ENCODE results near the gene PIGK. TPM values are rescaled to one million over a fixed set of nuclear protein-coding genes. Genes with fewer than 3 reads are reported as not detected.

The PIGK gene
- total RNA-seq, 1 experiment from 2014 or later: 23.3 TPM

DNA sequence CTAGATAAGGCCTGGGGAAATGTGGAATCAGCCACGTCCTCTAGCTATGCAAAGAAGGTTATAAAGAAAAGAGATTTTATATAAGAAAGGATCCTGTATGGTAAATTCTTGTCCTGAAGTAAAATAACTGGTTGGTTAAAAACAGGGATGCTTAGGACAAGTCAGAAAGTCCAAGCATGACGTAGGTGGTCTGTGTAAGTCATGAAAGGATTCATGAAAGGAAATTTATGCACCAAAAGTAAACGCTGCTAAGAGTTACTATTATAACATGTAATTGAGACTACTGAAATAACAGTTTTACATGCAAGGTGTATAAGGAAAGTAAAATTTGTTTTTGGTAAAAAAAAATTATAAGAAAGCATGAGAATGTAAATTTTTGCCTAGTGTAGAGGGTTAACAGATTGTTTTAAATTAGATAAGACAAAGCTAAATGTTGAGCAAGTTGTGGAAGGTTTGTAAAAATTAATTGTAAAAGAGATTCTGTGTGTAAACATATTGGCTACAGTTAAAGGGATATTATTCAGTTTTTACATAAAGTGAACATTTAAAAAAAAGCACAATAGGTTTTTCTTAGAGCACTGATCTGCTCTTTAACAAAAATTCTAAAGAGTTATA lies 43.9 kb downstream of the PIGK start:
- Histone ChIP-seq H3K4me2 (ENCODE audit: low read length) (no peak overlapping the region), H3K27me3 (ENCODE audit: insufficient read depth, low read length) (no peaks in the 10 kb centered on the region), H3K27ac (ENCODE audit: low read depth, low read length) (no peak overlapping the region), H3K36me3 (ENCODE audit: control insufficient read depth in 1 of 2, insufficient read depth in 2 of 2, low read length in 2 of 2) (no peaks in the 10 kb centered on the region), H3K9me3 (ENCODE audit: control insufficient read depth in 1 of 2, insufficient read depth in 1 of 2, low read depth in 1 of 2, low read length in 2 of 2) (peaks cover 0 to 7% of the 10 kb centered on the region in 2 experiments; a peak in 2 of 4 replicates), H3K4me3 (replicated peaks in 1 of 2; ENCODE audit: low read depth in 1 of 2, low read length in 2 of 2) (no peak overlapping the region), H3K9me2 (ENCODE audit: insufficient read depth) (no peaks in the 10 kb centered on the region), H2AFZ (ENCODE audit: low read depth, low read length, poor library complexity, severe bottlenecking) (no peak overlapping the region), H3K4me1 (ENCODE audit: control insufficient read depth in 1 of 2, insufficient read depth in 2 of 2, low read length in 2 of 2) (no peaks in the 10 kb centered on the region), H4K20me1 (ENCODE audit: insufficient read depth) (no peaks in the 10 kb centered on the region), H3K9ac (ENCODE audit: low read length) (no peak overlapping the region), H3K79me2 (ENCODE audit: insufficient read depth, low read length) (no peaks in the 10 kb centered on the region)
- ChIA-PET POLR2A (no interaction called here), RAD21 (ENCODE audit: low non-redundant PET in 1 of 2, low total read pairs in 2 of 2, uncharacterized antibody in 2 of 2, unreplicated experiment in 2 of 2) (no interaction called here), CTCF (no interaction called here)
- TF ChIP-seq CBX3 (IDR thresholded peaks at IDR 0.05; ENCODE audit: low read depth) (peak; percentile 51; the same call in 1 of the 2 replicates), ELF1 (IDR thresholded peaks at IDR 0.05; ENCODE audit: borderline replicate concordance, low read depth) (no peak), POLR2A (IDR thresholded peaks at IDR 0.05; ENCODE audit: borderline replicate concordance, extremely low read depth, insufficient read depth, insufficient read length) (no peak), FOSL1 (IDR thresholded peaks at IDR 0.05; ENCODE audit: low read depth) (no peak), EZH2phosphoT487 (IDR thresholded peaks at IDR 0.05; ENCODE audit: borderline replicate concordance) (no peak), ZFX (IDR thresholded peaks at IDR 0.05) (no peak), JUND (IDR thresholded peaks at IDR 0.05) (no peak), EZH2 (IDR thresholded peaks at IDR 0.05) (no peak)
- TF ChIP-seq, protein P1, sequence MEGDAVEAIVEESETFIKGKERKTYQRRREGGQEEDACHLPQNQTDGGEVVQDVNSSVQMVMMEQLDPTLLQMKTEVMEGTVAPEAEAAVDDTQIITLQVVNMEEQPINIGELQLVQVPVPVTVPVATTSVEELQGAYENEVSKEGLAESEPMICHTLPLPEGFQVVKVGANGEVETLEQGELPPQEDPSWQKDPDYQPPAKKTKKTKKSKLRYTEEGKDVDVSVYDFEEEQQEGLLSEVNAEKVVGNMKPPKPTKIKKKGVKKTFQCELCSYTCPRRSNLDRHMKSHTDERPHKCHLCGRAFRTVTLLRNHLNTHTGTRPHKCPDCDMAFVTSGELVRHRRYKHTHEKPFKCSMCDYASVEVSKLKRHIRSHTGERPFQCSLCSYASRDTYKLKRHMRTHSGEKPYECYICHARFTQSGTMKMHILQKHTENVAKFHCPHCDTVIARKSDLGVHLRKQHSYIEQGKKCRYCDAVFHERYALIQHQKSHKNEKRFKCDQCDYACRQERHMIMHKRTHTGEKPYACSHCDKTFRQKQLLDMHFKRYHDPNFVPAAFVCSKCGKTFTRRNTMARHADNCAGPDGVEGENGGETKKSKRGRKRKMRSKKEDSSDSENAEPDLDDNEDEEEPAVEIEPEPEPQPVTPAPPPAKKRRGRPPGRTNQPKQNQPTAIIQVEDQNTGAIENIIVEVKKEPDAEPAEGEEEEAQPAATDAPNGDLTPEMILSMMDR (IDR thresholded peaks at IDR 0.05 in 2 of 3, conservative IDR thresholded peaks at IDR 0.05 in 1 of 3; ENCODE audit: borderline replicate concordance in 1 of 3, insufficient read depth in 1 of 3, low read depth in 2 of 3, low read length in 2 of 3): no peak
- no TSS peak for BruUV-seq (replicated peaks)
- DNase-seq (ENCODE audit: low read depth, low spot score) (peak; percentile 32), ATAC-seq (no peak)
- intact Hi-C loops (cut with micrococcal nuclease): no loop called here

DNA sequence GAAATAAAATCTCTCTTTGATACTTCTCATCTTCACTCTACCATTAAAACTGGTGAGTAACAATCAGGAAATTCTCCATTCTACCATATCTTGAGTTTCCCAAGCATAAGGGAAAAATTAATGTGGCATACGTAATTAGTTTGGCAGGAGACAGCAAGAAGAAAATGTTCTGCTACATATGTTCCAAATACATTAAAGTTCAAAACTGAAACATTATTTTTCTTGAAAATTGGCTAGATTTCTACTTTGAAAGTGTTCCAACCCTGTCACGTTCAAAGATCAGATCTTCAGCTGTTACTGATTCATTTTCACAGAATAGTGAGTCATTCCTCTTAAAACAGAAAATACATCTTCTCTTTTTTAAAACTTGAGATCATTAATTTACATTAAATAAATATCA lies 48.5 kb downstream of the PIGK start:
- no peak overlapping the region for H3K4me2 ChIP-seq (ENCODE audit: low read length)
- no peak for TF ChIP-seq EZH2phosphoT487 (IDR thresholded peaks at IDR 0.05; ENCODE audit: borderline replicate concordance)
- no peak for TF ChIP-seq JUND (IDR thresholded peaks at IDR 0.05)
- TF ChIP-seq CBX3 (IDR thresholded peaks at IDR 0.05; ENCODE audit: low read depth): no peak
- TF ChIP-seq, protein P2, sequence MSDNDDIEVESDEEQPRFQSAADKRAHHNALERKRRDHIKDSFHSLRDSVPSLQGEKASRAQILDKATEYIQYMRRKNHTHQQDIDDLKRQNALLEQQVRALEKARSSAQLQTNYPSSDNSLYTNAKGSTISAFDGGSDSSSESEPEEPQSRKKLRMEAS (IDR thresholded peaks at IDR 0.05): no peak
- TF ChIP-seq YY1 (IDR thresholded peaks at IDR 0.05; ENCODE audit: extremely low read depth, insufficient replicate concordance, low read depth, low read length): no peak
- TF ChIP-seq RAD21 (IDR thresholded peaks at IDR 0.05; ENCODE audit: low read depth): no peak
- TF ChIP-seq SRF (IDR thresholded peaks at IDR 0.05; ENCODE audit: low read depth): no peak
- TF ChIP-seq ZFX (IDR thresholded peaks at IDR 0.05): no peak
- intact Hi-C loops (cut with micrococcal nuclease): no loop called here
- RAD21 ChIA-PET (ENCODE audit: low non-redundant PET in 1 of 2, low total read pairs in 2 of 2, uncharacterized antibody in 2 of 2, unreplicated experiment in 2 of 2): no interaction called here
- no TSS peak for BruUV-seq (replicated peaks)
- H3K27me3 ChIP-seq (ENCODE audit: insufficient read depth, low read length): no peaks in the 10 kb centered on the region
- peaks cover 0 to 4% of the 10 kb centered on the region in 2 experiments; a peak in 1 of 4 replicates for H3K9me3 ChIP-seq (ENCODE audit: control insufficient read depth in 1 of 2, insufficient read depth in 1 of 2, low read depth in 1 of 2, low read length in 2 of 2)
- H3K4me1 ChIP-seq (ENCODE audit: control insufficient read depth in 1 of 2, insufficient read depth in 2 of 2, low read length in 2 of 2): no peaks in the 10 kb centered on the region
- no peak overlapping the region for H3K27ac ChIP-seq (ENCODE audit: low read depth, low read length)
- DNase-seq (ENCODE audit: low read depth, low spot score) (no peak), ATAC-seq (no peak)
- no peak overlapping the region for H3K4me3 ChIP-seq (replicated peaks in 1 of 2; ENCODE audit: low read depth in 1 of 2, low read length in 2 of 2)
- H3K36me3 ChIP-seq (ENCODE audit: control insufficient read depth in 1 of 2, insufficient read depth in 2 of 2, low read length in 2 of 2): no peaks in the 10 kb centered on the region
- no peak overlapping the region for H3K9ac ChIP-seq (ENCODE audit: low read length)
- H4K20me1 ChIP-seq (ENCODE audit: insufficient read depth): no peaks in the 10 kb centered on the region
- H2AFZ ChIP-seq (ENCODE audit: low read depth, low read length, poor library complexity, severe bottlenecking): no peak overlapping the region
- no peaks in the 10 kb centered on the region for H3K9me2 ChIP-seq (ENCODE audit: insufficient read depth)
- no peaks in the 10 kb centered on the region for H3K79me2 ChIP-seq (ENCODE audit: insufficient read depth, low read length)
- CTCF ChIA-PET: no interaction called here
- POLR2A ChIA-PET: no interaction called here

Measured in HCT116 (cell line).